GM23248 (cell line): Measurements from ENCODE around the gene CNTNAP5. TPM values are rescaled to one million over a fixed set of nuclear protein-coding genes. Genes with fewer than 3 reads are reported as not detected.

Experiments
- DNase-seq: peaks from one replicate; pipeline ENCODE4 v3.0.0-alpha.2; 2015
- H2AFZ ChIP-seq: fragments of 200-600 bp; sonication (generic); 2 replicates; pipeline ENCODE4 v1.6.1; 2016; ENCODE audit warnings: antibody characterized with exemption
- H3F3A ChIP-seq: fragments of 200-600 bp; sonication (generic); 2 replicates; pipeline ENCODE4 v1.6.1; 2016; ENCODE audit warnings: mild to moderate bottlenecking, antibody characterized with exemption, mixed run types; ENCODE audit not compliant: insufficient read depth
- H3K27ac ChIP-seq: fragments of 200-600 bp; sonication (generic); 2 replicates; pipeline ENCODE4 v1.5.1; 2016; ENCODE audit warnings: mild to moderate bottlenecking
- H3K27me3 ChIP-seq: fragments of 200-600 bp; sonication (generic); replicated peaks from 2 replicates; pipeline ENCODE4 v1.6.1; 2016; ENCODE audit warnings: mild to moderate bottlenecking; ENCODE audit not compliant: insufficient read depth
- H3K36me3 ChIP-seq: fragments of 200-600 bp; sonication (generic); 2 replicates; pipeline ENCODE4 v1.6.1; 2016; ENCODE audit warnings: low read depth, mild to moderate bottlenecking
- H3K4me1 ChIP-seq: fragments of 200-600 bp; sonication (generic); 2 replicates; pipeline ENCODE4 v1.6.1; 2016; ENCODE audit warnings: mild to moderate bottlenecking; ENCODE audit not compliant: insufficient read depth
- H3K4me2 ChIP-seq: fragments of 200-600 bp; sonication (generic); one replicate; pipeline ENCODE4 v1.6.1; 2016; ENCODE audit warnings: mild to moderate bottlenecking; ENCODE audit not compliant: unreplicated experiment
- H3K4me3 ChIP-seq: fragments of 200-600 bp; sonication (generic); 2 replicates; pipeline ENCODE4 v1.5.1; 2016; ENCODE audit warnings: mild to moderate bottlenecking
- H3K79me2 ChIP-seq: fragments of 200-600 bp; sonication (generic); 2 replicates; pipeline ENCODE4 v1.6.1; 2016; ENCODE audit warnings: mild to moderate bottlenecking; ENCODE audit not compliant: insufficient read depth
- H3K9ac ChIP-seq: fragments of 200-600 bp; sonication (generic); 2 replicates; pipeline ENCODE4 v1.6.1; 2016; ENCODE audit warnings: mild to moderate bottlenecking
- H3K9me2 ChIP-seq: fragments of 200-600 bp; sonication (generic); 2 replicates; pipeline ENCODE4 v1.6.1; 2016; ENCODE audit warnings: mixed run types, mild to moderate bottlenecking, moderate library complexity; ENCODE audit not compliant: insufficient read depth
- H3K9me3 ChIP-seq: fragments of 200-600 bp; sonication (generic); one replicate; pipeline ENCODE4 v1.6.1; 2017; ENCODE audit warnings: low read depth
- H4K20me1 ChIP-seq: fragments of 200-600 bp; sonication (generic); 2 replicates; pipeline ENCODE4 v1.6.0; 2016; ENCODE audit not compliant: insufficient read depth
- EZH2 ChIP-seq: fragments of 200-600 bp; sonication (generic); IDR thresholded peaks from 2 replicates; pipeline ENCODE4 v1.6.1; 2018; ENCODE audit warnings: antibody characterized with exemption, mild to moderate bottlenecking; ENCODE audit not compliant: insufficient read depth, poor library complexity, severe bottlenecking
- EZH2phosphoT487 ChIP-seq: fragments of 200-600 bp; sonication (generic); IDR thresholded peaks from 2 replicates; pipeline ENCODE4 v1.6.1; 2018; ENCODE audit warnings: antibody characterized with exemption, moderate library complexity, mild to moderate bottlenecking, low read depth; ENCODE audit not compliant: insufficient read depth
- WGBS, 2 experiments: methylation state at CpG; one replicate each; pipeline ENCODE4 v1.1.6; 2015 to 2017; ENCODE audit warnings: low lambda C conversion rate in 2 of 2, low coverage in 1 of 2; ENCODE audit errors: missing lambda C conversion rate in 2 of 2; 5-methylcytosine and 5-hydroxymethylcytosine counted together
- in situ Hi-C: fragments of 300-500 bp; cut with MboI; formaldehyde crosslinking; loops from 2 replicates; pipeline ENCODE4 v1.15.0; 2020
- polyA plus RNA-seq: library from polyadenylated mRNA; unstranded; fragments of >200 nt; fragmentation: Nextera tagmentation; extraction: Ambion mirVana; gene quantifications from 2 replicates; pipeline ENCODE4 v1.2.1, GENCODE V29; 2016
- total RNA-seq: library from RNA; depleted of rRNA; stranded (reverse); fragments of >200 nt; shearing (Covaris generic); gene quantifications from 2 replicates; pipeline ENCODE4 v1.2.3, GENCODE V29; 2014

Gene CNTNAP5
- total and polyA plus RNA-seq, 2 experiments from 2014 or later: not detected

DNA sequence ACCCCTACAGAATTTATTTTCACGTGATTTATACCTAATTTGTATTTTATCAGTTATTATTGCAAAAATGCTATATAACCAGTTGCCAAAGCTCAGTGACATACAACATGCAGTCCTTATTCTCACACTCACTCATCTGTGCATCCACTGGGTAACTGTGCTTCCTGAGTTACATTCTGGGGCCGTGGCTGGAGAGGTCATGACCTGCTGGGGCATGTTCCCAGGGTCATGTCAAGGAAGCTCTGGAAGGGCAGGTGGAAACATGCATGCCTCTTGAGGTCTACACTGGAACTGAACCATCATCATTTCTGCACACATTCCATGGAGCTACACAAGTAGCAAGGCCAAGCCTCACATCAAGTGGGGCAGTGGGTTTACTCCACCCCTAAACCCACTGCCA is 715.5 kb downstream of the CNTNAP5 start:
- Histone ChIP-seq H3K27ac (no peak overlapping the region), H3K9me3 (no peaks in the 10 kb centered on the region)
- 4 to 5% methylated on average over 2 of the region's 2 CpGs for WGBS, 2 experiments

DNA sequence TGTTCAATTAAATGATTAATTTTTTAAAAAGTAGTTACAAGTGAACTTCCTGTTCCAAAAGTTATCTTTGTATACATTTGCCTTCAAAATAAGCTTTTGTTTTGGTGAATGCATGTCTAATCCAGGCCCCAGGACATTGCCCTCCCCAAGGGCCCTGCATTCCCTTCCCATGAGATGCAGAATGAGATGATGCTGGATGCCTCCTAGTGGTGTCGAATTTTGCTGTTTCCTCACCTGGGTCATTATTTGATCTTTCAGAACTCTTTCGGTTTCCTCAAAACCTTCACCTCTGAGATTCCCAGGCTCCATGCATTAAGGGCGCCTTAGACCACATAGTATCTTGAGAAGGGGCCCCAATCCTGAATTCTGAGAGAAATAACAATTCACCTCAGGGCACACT is 728.8 kb downstream of the CNTNAP5 start:
- no peak for TF ChIP-seq EZH2phosphoT487
- TF ChIP-seq EZH2: no peak
- Histone ChIP-seq H3K36me3 (no peaks in the 10 kb centered on the region), H3K4me2 (no peak overlapping the region), H3K27ac (no peak overlapping the region), H3K27me3 (no peaks in the 10 kb centered on the region), H3F3A (no peaks in the 10 kb centered on the region), H3K9me2 (no peaks in the 10 kb centered on the region), H3K9me3 (no peaks in the 10 kb centered on the region), H3K4me3 (no peak overlapping the region), H3K9ac (no peak overlapping the region), H2AFZ (no peak overlapping the region), H4K20me1 (no peaks in the 10 kb centered on the region), H3K4me1 (no peaks in the 10 kb centered on the region), H3K79me2 (no peaks in the 10 kb centered on the region)
- no peak for DNase-seq
- in situ Hi-C loops: no loop called here
- 15 to 20% methylated on average over 3 of the region's 3 CpGs for WGBS, 2 experiments

More for the DNA sequence above, 715.5 kb downstream of the CNTNAP5 start:
- Histone ChIP-seq H3K27me3 (no peaks in the 10 kb centered on the region), H3K9ac (no peak overlapping the region), H3K4me1 (no peaks in the 10 kb centered on the region), H3F3A (no peaks in the 10 kb centered on the region), H3K79me2 (no peaks in the 10 kb centered on the region), H3K9me2 (no peaks in the 10 kb centered on the region), H2AFZ (no peak overlapping the region), H3K36me3 (no peaks in the 10 kb centered on the region), H3K4me3 (no peak overlapping the region), H4K20me1 (no peaks in the 10 kb centered on the region), H3K4me2 (no peak overlapping the region)
- TF ChIP-seq EZH2phosphoT487 (no peak), EZH2 (no peak)
- no peak for DNase-seq
- in situ Hi-C loops: no loop called here

DNA sequence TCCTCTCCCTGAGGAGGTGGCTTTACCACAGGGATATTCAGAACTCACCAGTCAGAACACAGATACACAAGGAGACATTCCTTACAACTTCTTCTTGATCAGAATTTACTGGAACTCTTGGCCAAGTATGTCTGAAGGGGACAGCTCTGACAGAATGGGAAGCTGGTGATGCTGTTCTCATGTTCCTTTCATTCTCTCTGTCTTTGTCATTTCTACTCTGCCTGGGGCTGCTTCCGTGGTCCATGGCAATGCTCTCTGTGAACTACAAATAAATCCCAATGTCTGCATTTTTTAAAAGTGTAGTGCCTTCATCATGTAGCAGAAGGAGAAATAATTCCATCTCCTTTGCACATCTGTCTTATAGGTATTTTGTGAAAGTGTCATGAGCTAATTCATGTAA is 730.3 kb downstream of the CNTNAP5 start:
- no peak overlapping the region for H3K27ac ChIP-seq
- TF ChIP-seq EZH2 (no peak), EZH2phosphoT487 (no peak)
- H3K9me3 ChIP-seq: no peaks in the 10 kb centered on the region
- no peaks in the 10 kb centered on the region for H3K4me1 ChIP-seq
- no peaks in the 10 kb centered on the region for H3F3A ChIP-seq
- no peaks in the 10 kb centered on the region for H3K79me2 ChIP-seq
- H3K4me2 ChIP-seq: no peak overlapping the region
- H3K4me3 ChIP-seq: no peak overlapping the region
- 0 to 6% methylated on average over 1 of the region's 1 CpG for WGBS, 2 experiments
- no peaks in the 10 kb centered on the region for H3K27me3 ChIP-seq
- no peaks in the 10 kb centered on the region for H3K9me2 ChIP-seq
- H4K20me1 ChIP-seq: no peaks in the 10 kb centered on the region
- no peak for DNase-seq
- in situ Hi-C loops: no loop called here
- H3K36me3 ChIP-seq: no peaks in the 10 kb centered on the region
- no peak overlapping the region for H3K9ac ChIP-seq
- no peak overlapping the region for H2AFZ ChIP-seq

DNA sequence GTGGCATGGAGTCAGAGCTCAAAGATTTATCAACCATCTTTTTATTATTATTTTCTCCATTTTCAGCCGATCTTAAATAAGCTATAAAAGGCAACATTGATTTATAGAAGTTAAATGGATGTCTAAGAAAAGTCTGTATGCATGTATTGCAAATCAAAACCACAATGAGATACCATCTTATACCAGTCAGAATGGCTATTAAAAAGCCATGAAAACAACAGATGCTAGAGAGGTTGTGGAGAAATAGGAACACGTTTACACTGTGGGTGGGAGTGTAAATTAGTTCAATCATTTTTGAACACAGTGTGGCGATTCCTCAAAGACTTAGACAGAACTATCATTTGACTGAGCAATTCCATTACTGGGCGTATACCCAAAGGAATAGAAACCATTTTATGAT is 731.0 kb downstream of the CNTNAP5 start:
- 7 to 10% methylated on average over 4 of the region's 4 CpGs for WGBS, 2 experiments
- Histone ChIP-seq H3K27me3 (no peaks in the 10 kb centered on the region), H4K20me1 (no peaks in the 10 kb centered on the region), H3K4me2 (no peak overlapping the region), H3K36me3 (no peaks in the 10 kb centered on the region), H3K4me1 (no peaks in the 10 kb centered on the region), H3K27ac (no peak overlapping the region), H3K4me3 (no peak overlapping the region), H3F3A (no peaks in the 10 kb centered on the region), H3K9me2 (no peaks in the 10 kb centered on the region), H3K9ac (no peak overlapping the region), H2AFZ (no peak overlapping the region), H3K79me2 (no peaks in the 10 kb centered on the region), H3K9me3 (no peaks in the 10 kb centered on the region)
- DNase-seq: no peak
- TF ChIP-seq EZH2: no peak
- TF ChIP-seq EZH2phosphoT487: no peak
- in situ Hi-C loops: no loop called here

DNA sequence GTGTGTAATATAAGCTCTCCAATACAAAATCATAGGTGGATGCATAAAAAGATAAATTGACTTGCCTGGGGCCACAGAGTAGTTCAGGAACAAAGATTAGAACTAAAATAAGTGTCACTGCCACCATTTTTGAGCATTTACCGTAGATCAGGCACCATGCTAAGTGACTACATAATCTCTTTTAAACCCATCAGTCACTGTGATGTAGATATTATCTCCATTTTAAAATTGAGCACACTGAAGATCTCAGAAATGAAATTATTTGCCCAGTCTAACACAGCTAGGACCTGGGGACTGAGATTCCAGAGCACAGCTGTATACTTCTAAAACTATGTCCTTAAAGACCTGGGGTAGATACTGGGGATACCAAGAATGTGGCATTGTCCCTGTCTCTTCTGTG is 737.3 kb downstream of the CNTNAP5 start:
- Histone ChIP-seq H4K20me1 (no peaks in the 10 kb centered on the region), H3K27ac (no peak overlapping the region), H3K27me3 (no peaks in the 10 kb centered on the region)

More for the DNA sequence above, 737.3 kb downstream of the CNTNAP5 start:
- TF ChIP-seq EZH2phosphoT487: no peak
- no peak for TF ChIP-seq EZH2
- Histone ChIP-seq H3K9me2 (no peaks in the 10 kb centered on the region), H2AFZ (no peak overlapping the region), H3K9ac (no peak overlapping the region), H3K9me3 (no peaks in the 10 kb centered on the region), H3K79me2 (no peaks in the 10 kb centered on the region), H3K4me3 (no peak overlapping the region), H3F3A (no peaks in the 10 kb centered on the region), H3K4me2 (no peak overlapping the region), H3K4me1 (no peaks in the 10 kb centered on the region), H3K36me3 (no peaks in the 10 kb centered on the region)
- in situ Hi-C loops: no loop called here
- DNase-seq: no peak
- WGBS, 2 experiments: 0 to 5% methylated on average over 1 of the region's 1 CpG
